Measurements from ENCODE around the gene ACSS3.

The ACSS3 gene

DNA sequence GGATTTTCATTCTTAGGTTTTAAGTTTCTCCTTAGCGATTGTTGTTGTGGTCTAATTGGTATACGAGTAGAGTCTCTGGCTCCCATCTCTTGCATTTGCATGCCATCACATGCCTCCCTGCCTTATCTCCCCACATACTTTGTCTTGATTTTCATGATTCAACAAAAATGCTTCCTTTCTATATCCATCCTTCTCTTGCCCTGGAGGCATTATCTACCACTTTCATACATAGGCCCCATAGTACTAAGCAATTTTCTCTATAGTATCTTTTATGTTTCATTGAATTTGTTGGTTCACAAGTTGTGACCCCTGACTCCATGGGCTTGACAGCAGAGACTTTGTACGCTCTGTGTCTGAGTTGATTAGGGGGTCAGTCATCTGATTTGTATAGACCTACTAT is 226.1 kb downstream of the ACSS3 start:
- DNase-seq: no peak
